ENCODE measurements around the gene REC8. TPM values are rescaled to one million over a fixed set of nuclear protein-coding genes. Genes with fewer than 3 reads are reported as not detected.

Gene REC8
- total and polyA plus RNA-seq, 2 of the 13 experiments (the other 11 are each of a cell fraction or from before 2014, with no cell fraction given), result 3.4 to 14.7 TPM

DNA sequence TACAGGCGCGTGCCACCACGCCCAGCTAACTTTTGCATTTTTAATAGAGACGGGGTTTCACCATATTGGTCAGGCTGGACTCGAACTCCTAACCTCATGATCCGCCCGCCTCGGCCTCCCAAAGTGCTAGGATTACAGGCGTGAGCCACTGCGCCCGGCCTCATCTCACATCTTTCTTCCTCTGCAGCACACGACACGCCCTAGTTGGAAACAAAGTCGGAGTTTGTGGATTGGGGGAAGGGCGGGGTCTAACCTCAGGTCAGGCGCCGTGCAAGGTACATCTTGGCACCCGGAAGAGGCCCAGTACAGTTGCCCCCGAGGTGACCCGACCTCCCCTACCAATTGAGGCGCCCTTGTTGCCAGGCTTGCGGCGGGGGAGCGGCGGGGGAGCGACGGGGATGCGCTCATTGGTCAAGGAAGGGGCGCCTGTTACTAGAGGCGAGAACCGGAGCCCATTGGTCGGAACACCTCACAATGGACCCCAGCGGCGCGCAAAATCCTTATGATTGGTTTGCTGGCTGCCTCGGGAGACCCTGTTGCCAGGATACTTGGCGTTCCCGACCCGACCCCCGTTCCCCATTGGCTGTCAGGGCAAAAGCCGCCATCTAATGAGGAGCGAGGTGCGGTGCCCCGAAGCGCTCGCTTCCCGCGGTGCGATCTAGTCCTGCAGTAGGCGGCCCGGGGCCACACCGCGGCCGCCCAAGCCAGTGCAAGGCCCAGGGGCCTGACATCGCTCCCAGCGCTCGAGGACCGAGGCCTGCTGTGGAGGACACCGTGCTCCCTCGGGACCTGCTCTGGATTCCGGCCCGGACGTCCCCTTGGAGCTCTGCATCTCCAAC, at the start of gene REC8 (continued):
- TF ChIP-seq, protein P1, sequence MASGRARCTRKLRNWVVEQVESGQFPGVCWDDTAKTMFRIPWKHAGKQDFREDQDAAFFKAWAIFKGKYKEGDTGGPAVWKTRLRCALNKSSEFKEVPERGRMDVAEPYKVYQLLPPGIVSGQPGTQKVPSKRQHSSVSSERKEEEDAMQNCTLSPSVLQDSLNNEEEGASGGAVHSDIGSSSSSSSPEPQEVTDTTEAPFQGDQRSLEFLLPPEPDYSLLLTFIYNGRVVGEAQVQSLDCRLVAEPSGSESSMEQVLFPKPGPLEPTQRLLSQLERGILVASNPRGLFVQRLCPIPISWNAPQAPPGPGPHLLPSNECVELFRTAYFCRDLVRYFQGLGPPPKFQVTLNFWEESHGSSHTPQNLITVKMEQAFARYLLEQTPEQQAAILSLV (CRISPR knock-in tag; IDR thresholded peaks at IDR 0.05; ENCODE audit: borderline replicate concordance), result no peak
- TF ChIP-seq AGO2 (optimal IDR thresholded peaks at IDR 0.05; ENCODE audit: low read depth, low read length) (peak; percentile 95), SMARCC2 (IDR thresholded peaks at IDR 0.05) (no peak), ZBTB46 (CRISPR knock-in tag; IDR thresholded peaks at IDR 0.05; ENCODE audit: borderline replicate concordance) (no peak), HIVEP1 (CRISPR knock-in tag; IDR thresholded peaks at IDR 0.05) (peak; percentile 44; the same call in 1 of the 2 replicates), ZBTB33 (CRISPR knock-in tag; IDR thresholded peaks at IDR 0.05) (peak; percentile 2; the same call in 1 of the 2 replicates), ZFP90 (CRISPR knock-in tag; IDR thresholded peaks at IDR 0.05; ENCODE audit: borderline replicate concordance) (no peak), CC2D1A (CRISPR knock-in tag; IDR thresholded peaks at IDR 0.05) (no peak), PRPF4 (IDR thresholded peaks at IDR 0.05; ENCODE audit: low read depth, low read length, poor library complexity, severe bottlenecking) (no peak), ZNF557 (CRISPR knock-in tag; IDR thresholded peaks at IDR 0.05) (no peak), GPN1 (CRISPR knock-in tag; IDR thresholded peaks at IDR 0.05; ENCODE audit: borderline replicate concordance) (no peak), AGO1 (IDR thresholded peaks at IDR 0.05; ENCODE audit: low read depth, low read length, poor library complexity, severe bottlenecking) (peak; percentile 66), PLRG1 (conservative IDR thresholded peaks at IDR 0.05) (no peak), ZNF770 (CRISPR knock-in tag; IDR thresholded peaks at IDR 0.05) (no peak), ZNF138 (CRISPR knock-in tag; IDR thresholded peaks at IDR 0.05; ENCODE audit: low read depth) (no peak), CBFB (CRISPR knock-in tag; IDR thresholded peaks at IDR 0.05) (no peak), MTA1 (CRISPR knock-in tag; IDR thresholded peaks at IDR 0.05; ENCODE audit: borderline replicate concordance) (peak; percentile 47; the same call in 1 of the 2 replicates), PCBP1 (IDR thresholded peaks at IDR 0.05; ENCODE audit: borderline replicate concordance, low read depth, low read length) (peak; percentile 48; the same call in 1 of the 2 replicates)
- TF ChIP-seq, protein P2, sequence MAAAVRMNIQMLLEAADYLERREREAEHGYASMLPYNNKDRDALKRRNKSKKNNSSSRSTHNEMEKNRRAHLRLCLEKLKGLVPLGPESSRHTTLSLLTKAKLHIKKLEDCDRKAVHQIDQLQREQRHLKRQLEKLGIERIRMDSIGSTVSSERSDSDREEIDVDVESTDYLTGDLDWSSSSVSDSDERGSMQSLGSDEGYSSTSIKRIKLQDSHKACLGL (CRISPR knock-in tag; IDR thresholded peaks at IDR 0.05), result 0 out of 2 replicates have a peak, but pooled peaks have one; percentile 33
- TF ChIP-seq, protein P3, sequence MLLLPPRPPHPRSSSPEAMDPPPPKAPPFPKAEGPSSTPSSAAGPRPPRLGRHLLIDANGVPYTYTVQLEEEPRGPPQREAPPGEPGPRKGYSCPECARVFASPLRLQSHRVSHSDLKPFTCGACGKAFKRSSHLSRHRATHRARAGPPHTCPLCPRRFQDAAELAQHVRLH (CRISPR knock-in tag; IDR thresholded peaks at IDR 0.05; ENCODE audit: borderline replicate concordance, low read depth), result no peak

Data from HepG2 (cell line).